Endothelial cell of umbilical vein (primary cell): ENCODE results near the gene UCKL1. TPM values are rescaled to one million over a fixed set of nuclear protein-coding genes. Genes with fewer than 3 reads are reported as not detected.

Source experiments
- BruUV-seq: library from RNA; stranded (reverse); fragments of 400-500 nt; replicated peaks from 2 replicates; lab custom pipeline; 2021; lab: Mats Ljungman, UMichigan
- CTCF ChIA-PET: fragments of 300-600, 350-600 bp; sonication (Branson Sonifier 250); formaldehyde crosslinking; loops from one replicate; lab custom pipeline; 2021; ENCODE audit warnings: antibody characterized with exemption, inconsistent platforms; lab: Charles Lee
- POLR2A ChIA-PET: fragments of 300-600, 350-600 bp; sonication (Branson Sonifier 250); formaldehyde crosslinking; loops from one replicate; lab custom pipeline; 2021; ENCODE audit warnings: antibody characterized with exemption, inconsistent platforms; lab: Charles Lee
- DNase-seq: peaks from one replicate; pipeline ENCODE4 v3.0.0-alpha.2; 2011; ENCODE audit warnings: low read depth, low spot score
- FAIRE-seq: peaks from 2 replicates; lab custom pipeline; 2011; peaks lifted over from hg19 to GRCh38; lab: Jason Lieb, UNC
- H2AFZ ChIP-seq: 2 replicates; pipeline ENCODE4 v1.6.0; 2012; ENCODE audit warnings: low read depth, low read length, control low read depth, inconsistent platforms
- H3K27ac ChIP-seq: 2 replicates; pipeline ENCODE4 v1.5.1; 2011; ENCODE audit warnings: low read depth, mild to moderate bottlenecking, control low read depth, low read length, moderate library complexity; ENCODE audit not compliant: insufficient read depth
- H3K27me3 ChIP-seq, 2 experiments: 2 replicates each; pipeline versions ENCODE4 v1.6.0 to v1.6.1; 2011; ENCODE audit warnings: low read length in 2 of 2, mixed read lengths in 1 of 2; ENCODE audit not compliant: control insufficient read depth in 2 of 2, insufficient read depth in 2 of 2
- H3K36me3 ChIP-seq, 2 experiments: 2 replicates in 1 of 2; 3 replicates in 1 of 2; pipeline ENCODE4 v1.5.1; 2011; ENCODE audit warnings: low read length in 2 of 2, mild to moderate bottlenecking in 1 of 2, moderate library complexity in 1 of 2; ENCODE audit not compliant: control insufficient read depth in 2 of 2, insufficient read depth in 2 of 2; ENCODE audit errors: extremely low read depth in 1 of 2
- H3K4me1 ChIP-seq: 3 replicates; pipeline ENCODE4 v1.5.1; 2011; ENCODE audit warnings: mild to moderate bottlenecking, low read length; ENCODE audit not compliant: control insufficient read depth, insufficient read depth; ENCODE audit errors: extremely low read depth
- H3K4me2 ChIP-seq: 2 replicates; pipeline ENCODE4 v1.6.1; 2011; ENCODE audit warnings: low read length, control low read depth, mixed read lengths; ENCODE audit not compliant: insufficient read depth
- H3K4me3 ChIP-seq, 3 experiments: fragments of 200-600 bp in 1 of 3; sonication (generic), shearing (Covaris generic) in 1 of 3; replicated peaks in 1 of 3; 2 replicates each; pipeline ENCODE4 v1.5.1; 2011 to 2016; ENCODE audit warnings: control low read depth in 3 of 3, low read length in 3 of 3, mild to moderate bottlenecking in 2 of 3, inconsistent platforms in 1 of 3, low read depth in 1 of 3, moderate library complexity in 1 of 3; ENCODE audit not compliant: insufficient read depth in 1 of 3
- H3K79me2 ChIP-seq: 2 replicates; pipeline ENCODE4 v1.6.0; 2012; ENCODE audit warnings: low read length, inconsistent platforms; ENCODE audit not compliant: control insufficient read depth, insufficient read depth
- H3K9ac ChIP-seq: replicated peaks from 2 replicates; pipeline ENCODE3; 2011; ENCODE audit warnings: low read length, control low read depth; ENCODE audit not compliant: insufficient read depth; ENCODE audit errors: extremely low read depth
- H3K9me1 ChIP-seq: replicated peaks from 3 replicates; pipeline ENCODE4 v1.6.0; 2011; ENCODE audit warnings: mild to moderate bottlenecking, low read length; ENCODE audit not compliant: control insufficient read depth, insufficient read depth; ENCODE audit errors: extremely low read depth
- H3K9me3 ChIP-seq: replicated peaks from 2 replicates; pipeline ENCODE4 v1.5.1; 2012; ENCODE audit warnings: low read length, inconsistent platforms; ENCODE audit not compliant: control insufficient read depth, insufficient read depth
- H4K20me1 ChIP-seq: replicated peaks from 2 replicates; pipeline ENCODE3; 2011; ENCODE audit warnings: mild to moderate bottlenecking, low read length; ENCODE audit not compliant: control insufficient read depth, insufficient read depth; ENCODE audit errors: extremely low read depth
- CTCF ChIP-seq, 2 donors: IDR thresholded peaks; 1 replicate in 1 of 2; 2 replicates in 1 of 2; pipeline ENCODE4 v1.5.1; 2011; ENCODE audit warnings: low read length in 2 of 2, mild to moderate bottlenecking in 2 of 2, moderate library complexity in 2 of 2, control low read depth in 1 of 2, inconsistent platforms in 1 of 2, low read depth in 1 of 2; ENCODE audit not compliant: insufficient read depth in 1 of 2; ENCODE audit errors: extremely low read depth in 1 of 2
- EZH2 ChIP-seq: IDR thresholded peaks from 2 replicates; pipeline ENCODE4 v1.6.1; 2012; ENCODE audit warnings: borderline replicate concordance, low read depth, mild to moderate bottlenecking, moderate library complexity, low read length, inconsistent platforms; ENCODE audit not compliant: severe bottlenecking
- FOS ChIP-seq: IDR thresholded peaks from 2 replicates; pipeline ENCODE4 v1.6.1; 2011; ENCODE audit warnings: mild to moderate bottlenecking, low read length, moderate library complexity, borderline replicate concordance; ENCODE audit not compliant: insufficient read depth
- GATA2 ChIP-seq: IDR thresholded peaks from 2 replicates; pipeline ENCODE4 v1.7.0; 2011; ENCODE audit warnings: low read depth, mild to moderate bottlenecking, moderate library complexity, mixed read lengths, low read length; ENCODE audit not compliant: insufficient read length, insufficient read depth
- JUN ChIP-seq: IDR thresholded peaks from 2 replicates; pipeline ENCODE4 v1.6.1; 2011; ENCODE audit warnings: borderline replicate concordance, low read depth; ENCODE audit not compliant: insufficient read length, insufficient read depth
- MYC ChIP-seq: IDR thresholded peaks from one replicate; pipeline ENCODE4 v1.6.1; 2011; ENCODE audit warnings: mild to moderate bottlenecking, low read depth, low read length
- POLR2A ChIP-seq: IDR thresholded peaks from 2 replicates; pipeline ENCODE4 v1.6.1; 2012; ENCODE audit warnings: low read depth, mild to moderate bottlenecking, control low read depth, low read length
- POLR2AphosphoS5 ChIP-seq: IDR thresholded peaks from 2 replicates; pipeline ENCODE4 v1.6.1; 2012; ENCODE audit warnings: low read depth, mild to moderate bottlenecking, control low read depth, low read length, moderate library complexity; ENCODE audit not compliant: insufficient read depth
- dilution Hi-C: fragments of 300-500 bp; cut with MboI; formaldehyde crosslinking; loops from one replicate; pipeline ENCODE4 v1.15.0; 2019; ENCODE audit warnings: low sequenced_read_pairs; ENCODE audit not compliant: extremely low pct_ligation_motif_present
- intact Hi-C: fragments of 100-400 bp; cut with micrococcal nuclease; formaldehyde crosslinking; loops from one replicate; pipeline ENCODE4 v1.10.0; 2022
- polyA plus RNA-seq, 4 experiments: library from polyadenylated mRNA; depleted of rRNA in 3 of 4; stranded (reverse) in 3 of 4; unstranded in 1 of 4; fragments of >200 nt; gene quantifications; 2 replicates each; pipeline versions ENCODE4 v1.2.1 to v1.2.3, GENCODE V29; 2011 to 2012; ENCODE audit warnings: missing spikeins in 1 of 4
- total RNA-seq: library from RNA; stranded (reverse); gene quantifications from 2 replicates; pipeline ENCODE4 v1.2.3, GENCODE V29; 2021
- TF ChIP-seq, protein P1 (sequence below): IDR thresholded peaks from 2 replicates; pipeline ENCODE4 v1.6.1; 2011; ENCODE audit not compliant: insufficient read depth, insufficient read length

UCKL1 gene
- total and polyA plus RNA-seq, 2 donors (not counting 3 experiments of a cell fraction or from before 2014, with no cell fraction given) = 51.1 to 78.8 TPM

GRCh38 chr20:63933646-63934045 lies 22.6 kb downstream of the UCKL1 start:
- Histone ChIP-seq H3K27me3 (no peaks in the 10 kb centered on the region), H3K9me3 (no peaks in the 10 kb centered on the region), H3K79me2 (peaks cover 30% of the 10 kb centered on the region), H3K4me2 (no peak overlapping the region), H3K9me1 (no peaks in the 10 kb centered on the region), H2AFZ (no peak overlapping the region), H4K20me1 (peaks cover 3% of the 10 kb centered on the region), H3K27ac (no peak overlapping the region), H3K36me3 (peaks cover 3 to 47% of the 10 kb centered on the region in 2 experiments), H3K4me3 (no peak overlapping the region), H3K9ac (no peak overlapping the region), H3K4me1 (no peaks in the 10 kb centered on the region)
- intact Hi-C loops = no loop called here
- DNase-seq (no peak), FAIRE-seq (no peak)
- CTCF ChIA-PET = interaction anchor here (0.9 to 1.5 kb wide), 2 partner anchors 16 to 40 kb away, joined by 3 to 5 read pairs; no protein-coding TSS in a partner anchor
- BruUV-seq = no TSS peak
- dilution Hi-C loops = no loop called here
- POLR2A ChIA-PET = no interaction called here
- TF ChIP-seq MYC = no peak
- TF ChIP-seq GATA2 = no peak
- no peak for TF ChIP-seq EZH2
- no peak for TF ChIP-seq CTCF (IDR thresholded peaks at IDR 0.05; ENCODE audit: extremely low read depth in 1 of 2, insufficient read depth in 1 of 2, low read depth in 1 of 2, low read length in 2 of 2)
- TF ChIP-seq POLR2A = no peak
- no peak for TF ChIP-seq JUN
- TF ChIP-seq POLR2AphosphoS5 = no peak
- TF ChIP-seq FOS = no peak
- TF ChIP-seq, protein P1, sequence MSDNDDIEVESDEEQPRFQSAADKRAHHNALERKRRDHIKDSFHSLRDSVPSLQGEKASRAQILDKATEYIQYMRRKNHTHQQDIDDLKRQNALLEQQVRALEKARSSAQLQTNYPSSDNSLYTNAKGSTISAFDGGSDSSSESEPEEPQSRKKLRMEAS = no peak
